ENCODE results near the gene IDE.

The IDE gene

GRCh38 chr10:92430103-92430502 lies 143.8 kb downstream of the IDE start:
- TF ChIP-seq EZH2phosphoT487 (IDR thresholded peaks at IDR 0.05; ENCODE audit: low read depth) (no peak), CTCF (IDR thresholded peaks at IDR 0.05; ENCODE audit: low read depth, low read length) (no peak)

GRCh38 chr10:92421550-92421949 lies 152.3 kb downstream of the IDE start:
- Histone ChIP-seq H3K4me3 (ENCODE audit: low read length) (no peak overlapping the region), H3K4me2 (ENCODE audit: low read length) (no peak overlapping the region), H3K27ac (ENCODE audit: low read length) (no peak overlapping the region), H3K9me3 (ENCODE audit: insufficient read depth, low read length) (no peaks in the 10 kb centered on the region), H2AFZ (ENCODE audit: low read depth, low read length) (no peak overlapping the region), H3K27me3 (ENCODE audit: low read depth, low read length) (no peaks in the 10 kb centered on the region), H3K4me1 (ENCODE audit: low read length) (no peaks in the 10 kb centered on the region), H3K79me2 (ENCODE audit: low read length) (no peaks in the 10 kb centered on the region), H3K9ac (ENCODE audit: low read length) (no peak overlapping the region), H4K20me1 (ENCODE audit: insufficient read depth, low read length) (no peaks in the 10 kb centered on the region), H3K36me3 (replicated peaks; ENCODE audit: low read depth, low read length) (no peaks in the 10 kb centered on the region)
- TF ChIP-seq CTCF (IDR thresholded peaks at IDR 0.05; ENCODE audit: low read depth, low read length) (no peak), EZH2phosphoT487 (IDR thresholded peaks at IDR 0.05; ENCODE audit: low read depth) (no peak)

More at GRCh38 chr10:92430103-92430502, 143.8 kb downstream of the IDE start:
- Histone ChIP-seq H3K4me3 (ENCODE audit: low read length) (no peak overlapping the region), H3K9me3 (ENCODE audit: insufficient read depth, low read length) (no peaks in the 10 kb centered on the region), H3K4me2 (ENCODE audit: low read length) (no peak overlapping the region), H2AFZ (ENCODE audit: low read depth, low read length) (no peak overlapping the region), H4K20me1 (ENCODE audit: insufficient read depth, low read length) (no peaks in the 10 kb centered on the region), H3K4me1 (ENCODE audit: low read length) (no peaks in the 10 kb centered on the region), H3K79me2 (ENCODE audit: low read length) (no peaks in the 10 kb centered on the region), H3K36me3 (replicated peaks; ENCODE audit: low read depth, low read length) (no peaks in the 10 kb centered on the region), H3K27me3 (ENCODE audit: low read depth, low read length) (no peaks in the 10 kb centered on the region), H3K9ac (ENCODE audit: low read length) (no peak overlapping the region), H3K27ac (ENCODE audit: low read length) (no peak overlapping the region)

- Histone ChIP-seq H4K20me1 (ENCODE audit: insufficient read depth, low read length) (no peaks in the 10 kb centered on the region), H3K4me2 (ENCODE audit: low read length) (no peak overlapping the region), H3K36me3 (replicated peaks; ENCODE audit: low read depth, low read length) (no peaks in the 10 kb centered on the region), H3K4me1 (ENCODE audit: low read length) (no peaks in the 10 kb centered on the region), H2AFZ (ENCODE audit: low read depth, low read length) (no peak overlapping the region), H3K27ac (ENCODE audit: low read length) (no peak overlapping the region), H3K9ac (ENCODE audit: low read length) (no peak overlapping the region), H3K79me2 (ENCODE audit: low read length) (no peaks in the 10 kb centered on the region), H3K4me3 (ENCODE audit: low read length) (no peak overlapping the region), H3K9me3 (ENCODE audit: insufficient read depth, low read length) (no peaks in the 10 kb centered on the region), H3K27me3 (ENCODE audit: low read depth, low read length) (no peaks in the 10 kb centered on the region)
- TF ChIP-seq CTCF (IDR thresholded peaks at IDR 0.05; ENCODE audit: low read depth, low read length) (no peak), EZH2phosphoT487 (IDR thresholded peaks at IDR 0.05; ENCODE audit: low read depth) (no peak)
These were observed 153.2 kb downstream of the IDE start for GRCh38 chr10:92420546-92421275.

- Histone ChIP-seq H3K27ac (ENCODE audit: low read length) (no peak overlapping the region), H3K79me2 (ENCODE audit: low read length) (no peaks in the 10 kb centered on the region), H3K36me3 (replicated peaks; ENCODE audit: low read depth, low read length) (no peaks in the 10 kb centered on the region), H3K4me3 (ENCODE audit: low read length) (no peak overlapping the region), H3K4me2 (ENCODE audit: low read length) (no peak overlapping the region), H2AFZ (ENCODE audit: low read depth, low read length) (no peak overlapping the region), H3K27me3 (ENCODE audit: low read depth, low read length) (no peaks in the 10 kb centered on the region), H3K9me3 (ENCODE audit: insufficient read depth, low read length) (no peaks in the 10 kb centered on the region), H3K4me1 (ENCODE audit: low read length) (no peaks in the 10 kb centered on the region), H4K20me1 (ENCODE audit: insufficient read depth, low read length) (no peaks in the 10 kb centered on the region), H3K9ac (ENCODE audit: low read length) (no peak overlapping the region)
- no peak for TF ChIP-seq EZH2phosphoT487 (IDR thresholded peaks at IDR 0.05; ENCODE audit: low read depth)
- TF ChIP-seq CTCF (IDR thresholded peaks at IDR 0.05; ENCODE audit: low read depth, low read length): no peak
These were observed 153.9 kb downstream of the IDE start for GRCh38 chr10:92419740-92420545.

Data from OCI-LY3 (cell line).